Activated naive CD4-positive, alpha-beta T cell (primary cell): ENCODE data around the gene ITGA2.

Experiments
- DNase-seq, 4 experiments: peaks; one replicate each; lab custom pipeline; 2025; lab: John Stamatoyannopoulos, UW

ITGA2 gene

DNA sequence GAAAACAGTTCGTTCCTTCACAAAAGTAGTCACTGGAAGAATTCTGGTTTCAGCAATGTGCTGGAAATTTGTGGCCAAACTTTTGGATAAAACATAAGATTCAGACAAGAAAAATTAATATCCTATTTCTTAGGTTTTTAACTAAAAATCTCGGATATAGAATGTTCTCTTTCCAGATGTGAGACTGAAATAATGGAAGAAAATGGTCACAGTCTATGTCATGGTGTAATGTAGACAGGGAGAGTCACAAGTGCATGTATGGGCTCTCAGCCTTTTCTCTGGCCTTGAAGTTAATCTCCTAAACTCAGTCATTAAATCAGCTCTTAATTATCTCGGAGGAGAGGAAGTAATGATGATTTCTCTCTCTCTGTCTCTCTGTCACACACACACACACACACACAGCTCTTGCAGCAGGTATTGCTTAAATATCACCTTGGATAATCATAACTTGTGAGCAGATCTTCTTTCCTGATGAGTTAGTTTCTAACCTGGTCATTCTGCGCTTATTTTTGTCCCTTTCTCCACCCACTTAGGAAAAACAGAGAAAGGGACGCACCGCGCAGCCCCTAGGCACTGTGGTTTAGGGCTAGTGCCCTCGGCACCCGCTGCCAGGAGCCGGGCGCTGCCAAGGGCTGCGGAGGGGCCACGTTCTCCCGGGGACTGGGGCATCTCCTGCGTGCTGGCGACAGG, 672 bp upstream of the ITGA2 start:
- no peak for DNase-seq

- DNase-seq: peak in 1 of 4 experiments; percentile 2
Measured at GRCh38 chr5:52989781-52990527, 802 bp downstream of the ITGA2 start.

GRCh38 chr5:52990528-52990925, 1.4 kb downstream of the ITGA2 start:
- DNase-seq: no peak

GRCh38 chr5:52993367-52993766, 4.2 kb downstream of the ITGA2 start:
- DNase-seq: no peak

GRCh38 chr5:52994266-52994665, 5.1 kb downstream of the ITGA2 start:
- no peak for DNase-seq

DNA sequence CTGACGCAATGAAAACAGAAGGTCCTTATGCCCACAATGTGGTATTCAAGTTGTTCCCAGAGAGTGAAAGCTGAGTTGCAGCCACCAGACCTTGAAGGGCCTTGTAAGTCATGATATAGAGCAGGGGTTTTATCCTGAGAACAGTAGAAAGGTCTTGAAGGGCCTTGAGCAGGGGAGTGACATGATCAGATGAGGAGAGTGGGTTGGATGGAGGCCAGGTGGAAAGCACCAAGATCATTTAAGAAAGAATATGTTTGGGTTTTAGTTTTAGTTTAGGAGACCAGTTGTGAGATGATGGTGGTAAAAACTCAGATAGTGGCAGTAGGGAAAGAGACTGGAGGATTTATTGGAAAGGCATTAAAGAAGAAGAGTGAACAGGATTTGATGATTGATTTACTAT, 5.9 kb downstream of the ITGA2 start:
- DNase-seq: no peak

DNA sequence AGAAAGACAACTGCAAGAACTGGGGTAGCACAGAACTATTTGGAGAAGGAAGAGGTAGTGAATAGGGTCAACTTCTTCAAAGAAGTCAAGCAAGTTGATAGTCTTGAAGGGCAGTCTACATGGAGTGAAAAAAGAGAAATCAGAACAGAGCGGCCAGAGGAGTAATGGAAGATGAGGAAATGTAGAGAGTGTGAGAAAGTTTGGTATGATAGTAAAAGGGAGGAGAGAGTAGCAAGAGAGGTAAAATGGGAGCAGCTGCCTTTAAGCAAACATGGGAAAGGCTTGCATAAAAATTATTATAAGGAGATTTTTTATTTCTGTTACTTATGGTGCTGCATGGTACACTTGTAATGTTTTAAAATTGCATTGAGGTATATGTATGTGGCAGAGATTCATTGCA, 6.8 kb downstream of the ITGA2 start:
- no peak for DNase-seq

DNA sequence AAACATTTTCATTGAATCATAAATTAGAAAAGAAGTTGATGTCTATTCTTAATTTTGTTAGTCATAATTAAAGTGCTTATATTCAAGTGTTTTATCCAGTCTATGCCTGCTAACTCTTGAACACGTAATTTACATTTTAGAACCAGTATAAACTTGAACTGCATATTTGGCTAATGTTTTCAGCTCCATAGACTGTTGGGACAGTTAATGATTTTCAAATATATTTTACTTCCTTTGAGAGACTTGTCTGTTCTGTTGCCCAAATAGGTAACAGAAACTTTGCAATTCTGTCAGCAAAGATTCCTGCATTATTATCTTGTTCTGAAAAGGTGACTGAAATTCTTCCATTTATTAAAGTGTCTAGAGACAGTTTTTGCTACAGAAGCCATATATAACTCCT, 7.8 kb downstream of the ITGA2 start:
- no peak for DNase-seq

- DNase-seq: no peak
Measured at GRCh38 chr5:52997424-52997823, 8.3 kb downstream of the ITGA2 start.

DNA sequence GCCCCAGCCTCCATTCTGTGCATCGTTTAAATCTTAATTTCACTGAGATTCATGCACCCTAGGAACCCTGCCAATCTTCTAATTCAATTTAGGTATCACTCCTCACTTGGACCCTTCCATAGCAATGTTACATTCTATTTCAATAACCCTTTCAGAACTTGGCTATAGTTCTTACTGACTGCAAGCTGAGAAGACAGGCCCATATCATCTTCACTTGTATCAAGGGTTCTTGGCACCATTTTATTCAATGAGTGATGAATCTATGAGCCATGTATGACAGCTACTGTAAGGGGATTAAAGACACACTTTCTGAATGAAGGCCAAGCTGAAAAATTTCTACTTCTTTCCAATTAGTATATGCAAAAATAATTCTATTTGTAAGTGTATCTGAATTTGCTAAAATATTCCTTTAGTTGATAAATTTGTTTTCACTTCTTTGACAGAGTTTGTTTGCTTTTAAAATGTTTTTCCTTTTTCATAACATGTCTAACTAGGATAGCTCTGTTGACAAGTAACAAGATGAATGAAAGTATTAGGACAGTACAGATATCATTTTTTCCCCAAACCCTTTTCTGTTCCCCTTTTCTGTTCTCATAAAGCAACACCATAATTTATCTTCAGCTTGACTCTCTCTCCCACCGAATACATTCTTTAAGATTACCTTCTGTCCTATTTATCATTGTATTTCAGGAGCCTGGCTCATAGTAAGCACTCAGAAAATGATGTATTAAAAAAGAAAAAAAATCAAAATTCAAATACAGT, 9.6 kb downstream of the ITGA2 start:
- no peak for DNase-seq

DNA sequence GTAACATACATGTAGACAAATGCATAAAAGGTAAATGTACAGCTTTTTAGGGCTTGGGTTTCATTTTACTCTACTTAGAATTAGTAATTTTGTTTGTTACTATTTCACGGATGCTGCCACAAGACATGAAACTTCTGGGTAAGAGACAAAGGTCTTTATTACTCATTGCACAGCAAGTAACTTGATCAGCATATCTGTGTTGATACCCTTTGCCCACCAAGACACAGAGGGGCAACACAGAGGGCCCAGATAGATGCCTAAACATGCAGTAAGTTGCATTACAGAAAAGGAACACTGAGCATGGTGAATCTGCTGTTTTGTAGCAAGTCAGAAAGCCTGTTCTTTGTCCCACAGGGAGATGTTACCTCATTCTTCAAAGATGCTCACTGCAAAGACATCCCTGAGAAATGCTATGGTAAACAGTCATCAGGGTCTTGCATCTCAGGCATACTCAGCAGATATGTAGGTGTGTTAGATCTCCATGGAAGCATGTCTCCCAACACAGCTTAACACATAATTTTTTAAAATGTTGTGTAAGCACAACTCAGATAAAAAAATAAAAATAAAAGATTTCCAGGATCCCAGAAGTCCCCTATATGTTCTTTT, 10.3 kb downstream of the ITGA2 start:
- no peak for DNase-seq

- DNase-seq: no peak
Measured at GRCh38 chr5:53001541-53001940, 12.4 kb downstream of the ITGA2 start.

DNA sequence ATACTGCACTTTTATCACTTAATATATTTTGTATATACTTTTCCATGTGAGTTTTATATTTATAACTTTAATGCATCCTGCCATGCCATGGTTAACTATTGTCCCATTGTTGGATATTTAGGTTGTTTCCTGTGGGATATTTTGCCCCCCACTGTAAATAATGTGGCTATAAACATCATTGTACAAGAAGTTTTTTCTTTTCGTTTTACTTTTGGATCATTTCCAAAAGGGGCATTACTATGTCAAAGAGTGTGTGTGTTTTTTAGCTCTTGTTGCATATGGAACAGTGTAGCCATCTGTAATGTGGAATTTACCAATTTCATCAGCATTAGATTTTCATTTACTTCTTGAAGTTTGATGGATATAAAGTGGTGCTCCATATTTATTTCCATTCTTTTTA, 13.3 kb downstream of the ITGA2 start:
- no peak for DNase-seq

DNA sequence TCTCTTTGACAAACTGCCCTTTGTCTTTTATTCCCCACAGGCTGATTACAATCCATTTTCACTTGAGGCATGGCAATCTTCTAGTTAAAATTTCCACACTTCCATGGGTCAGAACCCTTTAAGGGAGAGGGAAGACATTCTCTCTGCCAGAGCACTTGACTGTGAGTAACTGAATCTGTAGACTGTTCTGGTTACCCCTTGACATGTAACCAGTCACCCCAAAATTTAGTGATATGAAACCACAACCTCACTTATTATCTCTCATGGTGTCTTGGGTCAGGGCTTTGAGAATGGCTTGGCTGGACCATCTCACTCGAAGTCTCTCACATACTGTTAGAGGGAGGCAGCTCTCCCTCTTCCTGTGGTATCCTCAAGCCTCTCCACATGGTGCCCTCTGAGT, 14.0 kb downstream of the ITGA2 start:
- DNase-seq: no peak

- DNase-seq: no peak
Measured at GRCh38 chr5:53006911-53007890, 18.0 kb downstream of the ITGA2 start.

- no peak for DNase-seq
Measured at GRCh38 chr5:53008751-53009150, 19.6 kb downstream of the ITGA2 start.

- DNase-seq: no peak
Measured at GRCh38 chr5:53009816-53010215, 20.7 kb downstream of the ITGA2 start.

GRCh38 chr5:53010814-53011213, 21.7 kb downstream of the ITGA2 start:
- no peak for DNase-seq

DNA sequence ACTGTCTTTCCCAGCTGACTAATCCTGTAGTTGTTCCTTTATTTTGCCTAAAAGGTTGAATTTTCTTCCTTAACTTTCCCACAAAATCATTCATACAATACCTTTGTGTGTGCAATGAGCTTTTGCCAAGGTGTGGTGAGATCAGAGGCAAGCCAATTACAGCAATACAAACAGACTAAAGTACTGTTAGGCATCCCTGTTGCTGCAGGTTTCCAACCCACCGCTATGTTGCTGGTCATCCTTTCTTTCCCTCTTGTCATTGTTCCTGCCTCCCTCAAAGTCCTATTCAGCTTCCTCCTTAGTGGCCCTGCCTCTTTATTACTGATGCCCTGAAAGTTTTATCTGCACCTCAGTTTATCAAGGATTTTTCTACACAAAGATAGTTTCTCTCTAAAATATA, 22.1 kb downstream of the ITGA2 start:
- no peak for DNase-seq

- no peak for DNase-seq
Measured at GRCh38 chr5:53013857-53014256, 24.7 kb downstream of the ITGA2 start.

GRCh38 chr5:53017383-53017782, 28.2 kb downstream of the ITGA2 start:
- no peak for DNase-seq
